GM21381 (cell line): ENCODE data around the gene PPM1G.
"Not testable (repeated sequence)": the region's sequence is repeated elsewhere in the genome, so short reads cannot be mapped to it uniquely, and the experiment has no call there.

Source experiments
- ATAC-seq: cut with Tn5 transposase; IDR thresholded peaks from one replicate; pipeline ENCODE4 v1.9.1; 2021; ENCODE audit warnings: mild to moderate bottlenecking, moderate library complexity; ENCODE audit not compliant: unreplicated experiment

The PPM1G gene

GRCh38 chr2:27409321-27410073, at the start of gene PPM1G:
Gene PPM1G, minus strand, starts transcription at chr2:27409591. Its CDS starts 169 bp downstream, at chr2:27409422.
- ATAC-seq: peak; percentile 95

- ATAC-seq: no peak
Measured at GRCh38 chr2:27453968-27454367, 44.6 kb upstream of the PPM1G start.

GRCh38 chr2:27451095-27451494, 41.7 kb upstream of the PPM1G start:
- no peak for ATAC-seq

- ATAC-seq: no peak
Measured at GRCh38 chr2:27448381-27448780, 39.0 kb upstream of the PPM1G start.

- no peak for ATAC-seq
Measured at GRCh38 chr2:27446057-27446456, 36.7 kb upstream of the PPM1G start.

GRCh38 chr2:27445615-27446014, 36.2 kb upstream of the PPM1G start:
- no peak for ATAC-seq

- no peak for ATAC-seq
Measured at GRCh38 chr2:27445155-27445554, 35.8 kb upstream of the PPM1G start.

- no peak for ATAC-seq
Measured at GRCh38 chr2:27442920-27443282, 33.5 kb upstream of the PPM1G start.

- no peak for ATAC-seq
Measured at GRCh38 chr2:27441958-27442919, 32.8 kb upstream of the PPM1G start, which contains the start of gene KRTCAP3. Gene KRTCAP3, plus strand, starts transcription at chr2:27442381. Its CDS starts 32 bp downstream, at chr2:27442413.

GRCh38 chr2:27441226-27441926, 32.0 kb upstream of the PPM1G start:
- no peak for ATAC-seq

- ATAC-seq: no peak
Measured at GRCh38 chr2:27435628-27436027, 26.2 kb upstream of the PPM1G start.

- ATAC-seq: no peak
Measured at GRCh38 chr2:27431395-27431794, 22.0 kb upstream of the PPM1G start.

GRCh38 chr2:27428978-27429541, 19.7 kb upstream of the PPM1G start:
- ATAC-seq: peak; percentile 71

- peak; percentile 85 for ATAC-seq
Measured at GRCh38 chr2:27428213-27428977, 19.0 kb upstream of the PPM1G start, which contains the start of gene NRBP1. Gene NRBP1, plus strand, starts transcription at chr2:27428631. Its CDS starts 4,643 bp downstream, at chr2:27433274.

- no peak for ATAC-seq
Measured at GRCh38 chr2:27427863-27428212, 18.4 kb upstream of the PPM1G start.

- not testable (repeated sequence) for ATAC-seq
Measured at GRCh38 chr2:27425039-27425438, 15.6 kb upstream of the PPM1G start.

GRCh38 chr2:27422958-27423357, 13.6 kb upstream of the PPM1G start:
- ATAC-seq: no peak

- no peak for ATAC-seq
Measured at GRCh38 chr2:27421660-27422250, 12.4 kb upstream of the PPM1G start.

GRCh38 chr2:27420996-27421395, 11.6 kb upstream of the PPM1G start:
- ATAC-seq: no peak

- ATAC-seq: no peak
Measured at GRCh38 chr2:27416151-27416550, 6.8 kb upstream of the PPM1G start.
